T-helper 2 cell treated with Interferon-gamma antibody and Interleukin-4, amounts not matched to agents 100 ng/mL and 5 ng/mL, for 36 hours (primary cell): ENCODE results near the gene AGBL1. TPM values are rescaled to one million over a fixed set of nuclear protein-coding genes. Genes with fewer than 3 reads are reported as not detected.

Experiments used
- intact Hi-C: fragments of 100-400 bp; cut with micrococcal nuclease; formaldehyde crosslinking; loops from one replicate; pipeline ENCODE4 v1.15.1; 2023
- total RNA-seq: library from RNA; stranded (reverse); gene quantifications from 2 replicates; pipeline ENCODE4 v1.2.3, GENCODE V29; 2022

AGBL1 gene
- total RNA-seq, result not detected in 2 replicates

GRCh38 chr15:86079508-86080266 lies at the start of gene AGBL1:
Gene AGBL1, plus strand, starts transcription at chr15:86079871.
- intact Hi-C loops, result no loop called here

- intact Hi-C loops, result no loop called here
These were observed 44.8 kb upstream of the AGBL1 start for GRCh38 chr15:86034904-86035303.

GRCh38 chr15:86036243-86036642 lies 43.4 kb upstream of the AGBL1 start:
- intact Hi-C loops, result no loop called here

GRCh38 chr15:86038491-86038890 lies 41.2 kb upstream of the AGBL1 start:
- intact Hi-C loops, result no loop called here

GRCh38 chr15:86040356-86041033 lies 39.2 kb upstream of the AGBL1 start:
- intact Hi-C loops, result no loop called here

GRCh38 chr15:86041399-86041798 lies 38.3 kb upstream of the AGBL1 start:
- intact Hi-C loops, result no loop called here

GRCh38 chr15:86042226-86042625 lies 37.4 kb upstream of the AGBL1 start:
- intact Hi-C loops, result no loop called here

GRCh38 chr15:86044981-86045380 lies 34.7 kb upstream of the AGBL1 start:
- intact Hi-C loops, result no loop called here

- intact Hi-C loops, result no loop called here
These were observed 25.3 kb upstream of the AGBL1 start for GRCh38 chr15:86054338-86054737.

GRCh38 chr15:86055688-86056087 lies 24.0 kb upstream of the AGBL1 start:
- intact Hi-C loops, result no loop called here

GRCh38 chr15:86059851-86060250 lies 19.8 kb upstream of the AGBL1 start:
- intact Hi-C loops, result no loop called here

- intact Hi-C loops, result no loop called here
These were observed 19.0 kb upstream of the AGBL1 start for GRCh38 chr15:86060674-86061073.

- intact Hi-C loops, result no loop called here
These were observed 18.1 kb upstream of the AGBL1 start for GRCh38 chr15:86061581-86061980.

- intact Hi-C loops, result no loop called here
These were observed 16.9 kb upstream of the AGBL1 start for GRCh38 chr15:86062646-86063243.

GRCh38 chr15:86063356-86064095 lies 16.1 kb upstream of the AGBL1 start:
- intact Hi-C loops, result no loop called here

- intact Hi-C loops, result no loop called here
These were observed 15.3 kb upstream of the AGBL1 start for GRCh38 chr15:86064326-86064725.

GRCh38 chr15:86066174-86066834 lies 13.4 kb upstream of the AGBL1 start:
- intact Hi-C loops, result no loop called here

GRCh38 chr15:86073281-86073680 lies 6.4 kb upstream of the AGBL1 start:
- intact Hi-C loops, result no loop called here

- intact Hi-C loops, result no loop called here
These were observed 3.2 kb upstream of the AGBL1 start for GRCh38 chr15:86076468-86076867.

GRCh38 chr15:86077070-86077469 lies 2.6 kb upstream of the AGBL1 start:
- intact Hi-C loops, result no loop called here

- intact Hi-C loops, result no loop called here
These were observed 631 bp downstream of the AGBL1 start for GRCh38 chr15:86080302-86080701.
